Stimulated activated CD8-positive, alpha-beta memory T cell treated with anti-CD3 and anti-CD28 coated beads, Interleukin-12 subunit alpha, Interleukin-12 subunit beta, amount 100 ng/mL, for 24 hours (primary cell): Measurements from ENCODE around the gene TRPM6.

Source experiments
- DNase-seq: peaks from one replicate; pipeline ENCODE4 v3.0.0-alpha.2; 2020; ENCODE audit errors: extremely low read depth

Gene TRPM6

GRCh38 chr9:74711341-74711740 is 176.4 kb downstream of the TRPM6 start:
- no peak for DNase-seq

- no peak for DNase-seq
Observed at GRCh38 chr9:74697535-74697934, 190.2 kb downstream of the TRPM6 start.

GRCh38 chr9:74696520-74696919 is 191.2 kb downstream of the TRPM6 start:
- DNase-seq: no peak

DNA sequence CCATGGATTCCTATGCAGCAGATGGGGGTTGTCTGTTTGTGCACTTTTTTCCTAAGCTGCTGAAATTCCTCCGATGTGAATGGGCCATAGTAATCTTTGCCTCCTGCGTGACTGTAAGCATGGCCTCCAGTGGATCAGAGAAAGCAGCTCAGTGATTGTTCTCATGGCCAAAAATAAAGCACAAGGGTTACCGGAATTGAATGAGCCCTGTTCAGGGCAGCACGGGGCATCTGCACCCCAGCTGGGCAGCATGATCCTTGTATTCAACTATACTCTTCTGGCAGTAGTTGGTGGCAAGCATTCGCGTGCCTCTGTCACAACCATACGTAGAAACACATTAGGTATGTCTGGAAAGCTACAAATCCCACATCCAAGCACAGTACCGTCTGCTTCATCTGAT is 196.7 kb downstream of the TRPM6 start:
- DNase-seq: no peak

DNA sequence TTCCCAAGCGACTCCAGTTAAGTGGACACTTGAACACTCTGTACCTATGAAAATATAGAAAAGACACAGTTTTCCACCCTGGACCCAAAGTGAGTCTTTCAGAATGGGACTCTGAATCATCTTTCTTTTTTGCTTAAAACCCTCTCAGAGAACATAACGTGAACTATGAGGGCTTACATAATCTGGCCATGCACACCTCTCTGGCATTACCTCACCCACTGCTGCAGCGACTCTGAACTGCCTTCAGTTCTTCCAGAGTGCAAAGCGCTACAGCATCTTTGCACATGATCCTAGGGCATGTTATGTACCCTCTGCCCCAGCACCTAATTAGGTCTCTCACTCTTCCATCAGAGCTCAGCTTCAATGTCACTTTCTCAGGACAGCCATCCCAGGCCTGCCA is 204.4 kb downstream of the TRPM6 start:
- DNase-seq: no peak

DNA sequence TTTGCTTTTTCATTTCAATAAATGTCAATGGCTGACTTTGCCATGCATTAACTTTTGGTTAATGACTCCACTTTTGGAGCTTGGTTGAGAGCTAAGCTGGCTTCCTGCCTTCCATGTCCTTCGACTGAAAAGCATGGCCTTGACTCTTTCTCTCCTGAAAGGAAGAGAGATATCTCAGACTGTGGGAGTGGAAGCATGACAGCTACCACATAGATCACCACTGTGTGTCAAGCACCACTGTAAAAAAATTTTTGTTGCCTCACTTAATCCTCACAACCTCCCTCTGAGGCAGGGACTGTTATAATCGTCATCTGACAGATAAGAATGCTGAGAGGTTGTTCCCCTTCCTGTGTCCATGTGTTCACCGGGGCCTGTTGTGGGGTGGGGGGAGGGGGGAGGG is 205.8 kb downstream of the TRPM6 start:
- no peak for DNase-seq

GRCh38 chr9:74674077-74674476 is 213.6 kb downstream of the TRPM6 start:
- no peak for DNase-seq
